ENCODE measurements around the gene SPTBN1.

The SPTBN1 gene

GRCh38 chr2:54627973-54628372 is 171.8 kb downstream of the SPTBN1 start (continued):
- no peak for TF ChIP-seq POU6F1 (CRISPR knock-in tag; IDR thresholded peaks at IDR 0.05; ENCODE audit: borderline replicate concordance, low read depth)
- no peak for TF ChIP-seq CREB5 (CRISPR knock-in tag; IDR thresholded peaks at IDR 0.05; ENCODE audit: low read depth)
- TF ChIP-seq RARB (CRISPR knock-in tag; IDR thresholded peaks at IDR 0.05): no peak
- TF ChIP-seq BACH2 (CRISPR knock-in tag; IDR thresholded peaks at IDR 0.05; ENCODE audit: borderline replicate concordance): no peak
- TF ChIP-seq CSDC2 (CRISPR knock-in tag; IDR thresholded peaks at IDR 0.05): no peak

- ATAC-seq: no peak
- no peak for TF ChIP-seq BACH2 (CRISPR knock-in tag; IDR thresholded peaks at IDR 0.05; ENCODE audit: borderline replicate concordance)
- TF ChIP-seq SNAI2 (CRISPR knock-in tag; IDR thresholded peaks at IDR 0.05): no peak
- TF ChIP-seq CSRNP3 (CRISPR knock-in tag; IDR thresholded peaks at IDR 0.05): no peak
- TF ChIP-seq GLIS3 (CRISPR knock-in tag; IDR thresholded peaks at IDR 0.05): no peak
- TF ChIP-seq TOX (CRISPR knock-in tag; IDR thresholded peaks at IDR 0.05; ENCODE audit: borderline replicate concordance): no peak
- no peak for TF ChIP-seq CREB5 (CRISPR knock-in tag; IDR thresholded peaks at IDR 0.05; ENCODE audit: low read depth)
- no peak for TF ChIP-seq ARNTL (CRISPR knock-in tag; IDR thresholded peaks at IDR 0.05; ENCODE audit: borderline replicate concordance, low read depth)
- TF ChIP-seq ZFP30 (CRISPR knock-in tag; IDR thresholded peaks at IDR 0.05): no peak
- no peak for TF ChIP-seq ZNF70 (CRISPR knock-in tag; IDR thresholded peaks at IDR 0.05)
- no peak for TF ChIP-seq POU6F1 (CRISPR knock-in tag; IDR thresholded peaks at IDR 0.05; ENCODE audit: borderline replicate concordance, low read depth)
- no peak for TF ChIP-seq TCF4 (CRISPR knock-in tag; IDR thresholded peaks at IDR 0.05; ENCODE audit: borderline replicate concordance)
- no peak for TF ChIP-seq ZC3H10 (CRISPR knock-in tag; IDR thresholded peaks at IDR 0.05)
- no peak for TF ChIP-seq ZNF565 (CRISPR knock-in tag; conservative IDR thresholded peaks at IDR 0.05; ENCODE audit: low read depth)
- no peak for TF ChIP-seq RARB (CRISPR knock-in tag; IDR thresholded peaks at IDR 0.05)
- TF ChIP-seq ZFP3 (CRISPR knock-in tag; IDR thresholded peaks at IDR 0.05): no peak
- TF ChIP-seq TSHZ2 (CRISPR knock-in tag; IDR thresholded peaks at IDR 0.05): no peak
- no peak for TF ChIP-seq ZNF8 (CRISPR knock-in tag; IDR thresholded peaks at IDR 0.05)
- TF ChIP-seq ESRRG (CRISPR knock-in tag; IDR thresholded peaks at IDR 0.05): no peak
- no peak for TF ChIP-seq ISL1 (CRISPR knock-in tag; IDR thresholded peaks at IDR 0.05)
Measured at GRCh38 chr2:54628418-54628817, 172.3 kb downstream of the SPTBN1 start.

GRCh38 chr2:54628957-54629356 is 172.8 kb downstream of the SPTBN1 start:
- no peak for TF ChIP-seq CREB5 (CRISPR knock-in tag; IDR thresholded peaks at IDR 0.05; ENCODE audit: low read depth)
- no peak for TF ChIP-seq PPARA (CRISPR knock-in tag; IDR thresholded peaks at IDR 0.05; ENCODE audit: borderline replicate concordance)
- no peak for TF ChIP-seq CSDC2 (CRISPR knock-in tag; IDR thresholded peaks at IDR 0.05)
- no peak for TF ChIP-seq OSR1 (CRISPR knock-in tag; IDR thresholded peaks at IDR 0.05)
- TF ChIP-seq POU6F1 (CRISPR knock-in tag; IDR thresholded peaks at IDR 0.05; ENCODE audit: borderline replicate concordance, low read depth): no peak
- ATAC-seq: no peak
